B cell (primary cell): ENCODE data around the gene GPR89A. TPM values are rescaled to one million over a fixed set of nuclear protein-coding genes. Genes with fewer than 3 reads are reported as not detected.

ENCODE experiments used
- ATAC-seq: fragments of 200-7000 bp; cut with Tn5 transposase; one replicate; pipeline ENCODE4 v1.10.0; 2021; ENCODE audit warnings: low read depth, mild to moderate bottlenecking, moderate number of reproducible peaks, moderate library complexity
- CTCF ChIA-PET: fragments of 350-600 bp; sonication (Branson Sonifier 250); formaldehyde crosslinking; loops from one replicate; lab custom pipeline; 2021; ENCODE audit warnings: antibody characterized with exemption, inconsistent platforms; lab: Charles Lee
- POLR2A ChIA-PET: fragments of 350-600 bp; sonication (Branson Sonifier 250); formaldehyde crosslinking; loops from one replicate; lab custom pipeline; 2021; ENCODE audit warnings: antibody characterized with exemption; lab: Charles Lee
- DNase-seq: peaks from one replicate; pipeline ENCODE4 v3.0.0; 2013
- H2AFZ ChIP-seq: 2 replicates; pipeline ENCODE4 v1.6.1; 2012; ENCODE audit warnings: mild to moderate bottlenecking, low read depth, low read length; ENCODE audit not compliant: insufficient read depth, poor library complexity, severe bottlenecking
- H3K27ac ChIP-seq, 2 donors: 1 replicate in 1 of 2; 2 replicates in 1 of 2; pipeline ENCODE4 v1.5.1; 2012 to 2013; ENCODE audit warnings: low read length in 2 of 2, mild to moderate bottlenecking in 2 of 2, moderate library complexity in 1 of 2
- H3K27me3 ChIP-seq, 4 experiments: fragments of 200-600 bp in 1 of 4; sonication (generic) in 1 of 4; replicated peaks in 1 of 4; 1 replicate in 2 of 4; 2 replicates in 2 of 4; pipeline versions ENCODE4 v1.6.1 to v1.7.0; 2013 to 2016; ENCODE audit warnings: low read length in 3 of 4, mild to moderate bottlenecking in 2 of 4, mixed read lengths in 1 of 4, moderate library complexity in 1 of 4; ENCODE audit not compliant: insufficient read depth in 4 of 4, control insufficient read depth in 3 of 4; ENCODE audit errors: control extremely low read depth in 1 of 4
- H3K36me3 ChIP-seq, 2 experiments: replicated peaks in 1 of 2; 1 replicate in 1 of 2; 2 replicates in 1 of 2; pipeline versions ENCODE4 v1.6.1 to v1.7.1; 2013; ENCODE audit warnings: low read length in 1 of 2; ENCODE audit not compliant: insufficient read depth in 2 of 2, control insufficient read depth in 1 of 2; ENCODE audit errors: control extremely low read depth in 1 of 2, extremely low read depth in 1 of 2
- H3K4me1 ChIP-seq, 2 donors: fragments of 200-600 bp in 1 of 2; sonication (generic) in 1 of 2; 1 replicate in 1 of 2; 2 replicates in 1 of 2; pipeline versions ENCODE4 v1.5.1 to v1.6.1; 2013 to 2017; ENCODE audit warnings: low read length in 2 of 2; ENCODE audit not compliant: control insufficient read depth in 2 of 2, insufficient read depth in 2 of 2
- H3K4me2 ChIP-seq: replicated peaks from 2 replicates; pipeline ENCODE3; 2012; ENCODE audit warnings: mild to moderate bottlenecking, low read depth, low read length; ENCODE audit not compliant: poor library complexity, severe bottlenecking
- H3K4me3 ChIP-seq, 5 experiments: fragments of 200-600 bp in 1 of 5; sonication (generic) in 1 of 5; 1 replicate in 3 of 5; 2 replicates in 2 of 5; pipeline versions ENCODE4 v1.5.1 to v1.7.0; 2011 to 2016; ENCODE audit warnings: low read length in 4 of 5, mild to moderate bottlenecking in 4 of 5, low read depth in 2 of 5, control low read depth in 1 of 5, moderate library complexity in 1 of 5; ENCODE audit not compliant: insufficient read depth in 1 of 5; ENCODE audit errors: control extremely low read depth in 1 of 5, extremely low read depth in 1 of 5
- H3K79me2 ChIP-seq: fragments of 200-600 bp; sonication (generic); one replicate; pipeline ENCODE4 v1.6.0; 2016; ENCODE audit warnings: low read length; ENCODE audit not compliant: control insufficient read depth, insufficient read depth
- H3K9ac ChIP-seq: fragments of 200-600 bp; sonication (generic); 2 replicates; pipeline ENCODE4 v1.6.1; 2017; ENCODE audit warnings: mild to moderate bottlenecking, low read length, moderate library complexity
- H3K9me3 ChIP-seq, 3 donors: one replicate each; pipeline versions ENCODE4 v1.6.1 to v1.7.1; 2013; ENCODE audit warnings: low read length in 2 of 3; ENCODE audit not compliant: control insufficient read depth in 2 of 3, insufficient read depth in 1 of 3; ENCODE audit errors: control extremely low read depth in 1 of 3
- H4K20me1 ChIP-seq: 2 replicates; pipeline ENCODE4 v1.6.0; 2012; ENCODE audit warnings: mild to moderate bottlenecking, low read length; ENCODE audit not compliant: insufficient read depth, control insufficient read depth, poor library complexity, severe bottlenecking
- H3K27ac Mint-ChIP-seq: one replicate; pipeline ENCODE4 v1.8.0; 2021; ENCODE audit warnings: mixed read lengths
- H3K27me3 Mint-ChIP-seq: one replicate; pipeline ENCODE4 v1.8.0; 2021; ENCODE audit warnings: mixed read lengths
- H3K4me1 Mint-ChIP-seq: one replicate; pipeline ENCODE4 v1.8.0; 2021; ENCODE audit warnings: mixed read lengths
- H3K4me3 Mint-ChIP-seq: one replicate; pipeline ENCODE4 v1.8.0; 2021; ENCODE audit warnings: mixed read lengths
- H3K9me3 Mint-ChIP-seq: one replicate; pipeline ENCODE4 v1.8.0; 2022; ENCODE audit warnings: mixed read lengths; ENCODE audit not compliant: insufficient read depth
- CTCF ChIP-seq: fragments of 200-600 bp; IDR thresholded peaks from one replicate; pipeline ENCODE4 v1.8.0; 2022; ENCODE audit warnings: antibody characterized with exemption, mild to moderate bottlenecking
- EZH2 ChIP-seq: IDR thresholded peaks from 2 replicates; pipeline ENCODE4 v1.6.1; 2012; ENCODE audit warnings: borderline replicate concordance, low read depth, mild to moderate bottlenecking, moderate library complexity, low read length; ENCODE audit not compliant: insufficient read depth, poor library complexity, severe bottlenecking
- WGBS: methylation state at CpG from one replicate; pipeline ENCODE4 v1.1.5; 2013; ENCODE audit warnings: missing lambda C conversion rate; ENCODE audit not compliant: insufficient coverage; 5-methylcytosine and 5-hydroxymethylcytosine counted together
- intact Hi-C: fragments of 100-400 bp; cut with micrococcal nuclease; formaldehyde crosslinking; loops from one replicate; pipeline ENCODE4 v1.10.0; 2022
- polyA plus RNA-seq: library from polyadenylated mRNA; depleted of rRNA; stranded (reverse); fragments of >200 nt; gene quantifications from 2 replicates; pipeline ENCODE4 v1.2.3, GENCODE V29; 2012
- total RNA-seq, 2 donors: library from RNA; stranded (reverse); fragments of 120-200 nt in 1 of 2; gene quantifications; 1 replicate in 1 of 2; 2 replicates in 1 of 2; pipeline versions ENCODE4 v1.2.3 to v1.2.4, GENCODE V29; 2013 to 2022

Gene GPR89A
- total and polyA plus RNA-seq, 2 donors (not counting 1 experiment from before 2014, with no cell fraction given): 11.4 to 46.8 TPM

GRCh38 chr1:145719230-145720079 is 111.7 kb downstream of the GPR89A start, which contains the start of gene CD160:
Gene CD160, plus strand, starts transcription at chr1:145719499. Its CDS starts 8,829 bp downstream, at chr1:145728328.
- 87% methylated on average over 6 of the region's 12 CpGs for WGBS
- ChIA-PET CTCF (interaction anchor here (1.0 to 1.5 kb wide), 4 partner anchors 8 to 37 kb away, joined by 3 to 7 read pairs (median 3); no protein-coding TSS in a partner anchor), POLR2A (interaction anchor here (0.7 kb wide), 1 partner anchor 272 kb away, joined by 8 read pairs; no protein-coding TSS in a partner anchor)
- H3K4me1 ChIP-seq: peaks cover 10% of the 10 kb centered on the region in 2 donors
- H4K20me1 ChIP-seq: no peaks in the 10 kb centered on the region
- Mint-ChIP-seq H3K4me1 (peaks cover 9% of the 10 kb centered on the region), H3K9me3 (no peaks in the 10 kb centered on the region), H3K4me3 (no peak within 1 kb of the TSS), H3K27me3 (peaks cover 20% of the 10 kb centered on the region), H3K27ac (no peak within 1 kb of the TSS)
- no peak within 1 kb of the TSS for H3K4me2 ChIP-seq
- intact Hi-C loops: no loop called here
- no peak for DNase-seq
- no peak for ATAC-seq
- H2AFZ ChIP-seq: no peak within 1 kb of the TSS
- peaks cover 0 to 19% (median 9%) of the 10 kb centered on the region in 4 experiments for H3K27me3 ChIP-seq
- TF ChIP-seq EZH2 (no peak), CTCF (no peak)
- H3K4me3 ChIP-seq: no peak within 1 kb of the TSS
- no peak within 1 kb of the TSS for H3K9ac ChIP-seq
- H3K9me3 ChIP-seq: peaks cover 0 to 4% (median 0%) of the 10 kb centered on the region in 3 donors
- no peak within 1 kb of the TSS for H3K27ac ChIP-seq
- no peaks in the 10 kb centered on the region for H3K79me2 ChIP-seq
- H3K36me3 ChIP-seq: no peaks in the 10 kb centered on the region

Other genes starting within 250 kb of the GPR89A start
- gene NBPF20, start 182.4 kb upstream of the GPR89A start, total RNA-seq: 9.7 and 11.7 TPM in 2 replicates
- gene NBPF20, start 182.4 kb upstream of the GPR89A start, polyA plus RNA-seq: 2.2 and 3.1 TPM in 2 replicates
- gene PDZK1, start 99.4 kb downstream of the GPR89A start, total RNA-seq: 0.34 TPM in 1 of 2 replicates, not detected in the other
- gene PDZK1, start 99.4 kb downstream of the GPR89A start, polyA plus RNA-seq: 0.22 TPM in 1 of 2 replicates, not detected in the other
- gene CD160, start 111.5 kb downstream of the GPR89A start, total RNA-seq: 0.15 TPM in 1 of 2 replicates, not detected in the other
- 0.10 TPM in 1 of 2 replicates, not detected in the other for gene CD160, start 111.5 kb downstream of the GPR89A start, polyA plus RNA-seq
- gene RNF115, start 216.1 kb downstream of the GPR89A start, total RNA-seq: 19.8 and 21.7 TPM in 2 replicates
- gene RNF115, start 216.1 kb downstream of the GPR89A start, polyA plus RNA-seq: 4.6 and 6.2 TPM in 2 replicates
- gene POLR3C, start 216.2 kb downstream of the GPR89A start, total RNA-seq: 48.0 and 49.3 TPM in 2 replicates
- 27.8 and 36.5 TPM in 2 replicates for gene POLR3C, start 216.2 kb downstream of the GPR89A start, polyA plus RNA-seq
- gene NUDT17, start 237.6 kb downstream of the GPR89A start, total RNA-seq: 7.1 and 7.7 TPM in 2 replicates
- gene NUDT17, start 237.6 kb downstream of the GPR89A start, polyA plus RNA-seq: 7.2 and 7.7 TPM in 2 replicates